ENCODE results near the gene ACAA2.
A peak's percentile ranks its signal among the peaks of the same experiment; 100 is the strongest.
"Not testable (repeated sequence)": the region's sequence is repeated elsewhere in the genome, so short reads cannot be mapped to it uniquely, and the experiment has no call there.

ACAA2 gene

GRCh38 chr18:49813069-49813318, 339 bp downstream of the ACAA2 start:
- peak in 33 of 51 donors; percentile 4 to 69 (median 37) for DNase-seq

GRCh38 chr18:49812286-49813068, 856 bp downstream of the ACAA2 start:
- peak in 2 of 51 donors; percentile 48 to 52 for DNase-seq

- no peak for DNase-seq
Observed at GRCh38 chr18:49811151-49811938, 2.0 kb downstream of the ACAA2 start.

- DNase-seq: not testable (repeated sequence)
Observed at GRCh38 chr18:49808553-49809191, 4.7 kb downstream of the ACAA2 start.

- no peak for DNase-seq
Observed at GRCh38 chr18:49804096-49804495, 9.2 kb downstream of the ACAA2 start.

GRCh38 chr18:49802623-49803022, 10.7 kb downstream of the ACAA2 start:
- DNase-seq: no peak

GRCh38 chr18:49800491-49800890, 12.8 kb downstream of the ACAA2 start:
- DNase-seq: not testable (repeated sequence)

GRCh38 chr18:49799806-49800205, 13.5 kb downstream of the ACAA2 start:
- DNase-seq: not testable (repeated sequence)

GRCh38 chr18:49798001-49798400, 15.3 kb downstream of the ACAA2 start:
- no peak for DNase-seq

GRCh38 chr18:49795612-49796552, 17.5 kb downstream of the ACAA2 start:
- DNase-seq: no peak

- DNase-seq: no peak
Observed at GRCh38 chr18:49794743-49795142, 18.6 kb downstream of the ACAA2 start.

GRCh38 chr18:49789560-49790134, 23.7 kb downstream of the ACAA2 start:
- DNase-seq: not testable (repeated sequence)

GRCh38 chr18:49788327-49788898, 24.9 kb downstream of the ACAA2 start:
- DNase-seq: no peak

GRCh38 chr18:49786019-49786720, 27.2 kb downstream of the ACAA2 start:
- no peak for DNase-seq

- no peak for DNase-seq
Observed at GRCh38 chr18:49784427-49785185, 28.7 kb downstream of the ACAA2 start.

- not testable (repeated sequence) for DNase-seq
Observed at GRCh38 chr18:49783631-49784030, 29.7 kb downstream of the ACAA2 start.

GRCh38 chr18:49778826-49779465, 34.4 kb downstream of the ACAA2 start:
- no peak for DNase-seq

GRCh38 chr18:49769047-49769728, 44.1 kb downstream of the ACAA2 start:
- no peak for DNase-seq
